Hindlimb muscle (tissue), 1 donor: Measurements from ENCODE around the gene NAA10. TPM values are rescaled to one million over a fixed set of nuclear protein-coding genes. Genes with fewer than 3 reads are reported as not detected.

ENCODE experiments used
- DNase-seq: peaks from one replicate; pipeline ENCODE4 v3.0.0-alpha.2; 2013
- polyA plus RNA-seq: library from polyadenylated mRNA; unstranded; fragments of 120-200 nt; gene quantifications from one replicate; pipeline ENCODE4 v1.2.1, GENCODE V29; 2013; ENCODE audit not compliant: insufficient read length

Gene NAA10
- polyA plus RNA-seq, 1 donor, result 71.0 TPM

DNA sequence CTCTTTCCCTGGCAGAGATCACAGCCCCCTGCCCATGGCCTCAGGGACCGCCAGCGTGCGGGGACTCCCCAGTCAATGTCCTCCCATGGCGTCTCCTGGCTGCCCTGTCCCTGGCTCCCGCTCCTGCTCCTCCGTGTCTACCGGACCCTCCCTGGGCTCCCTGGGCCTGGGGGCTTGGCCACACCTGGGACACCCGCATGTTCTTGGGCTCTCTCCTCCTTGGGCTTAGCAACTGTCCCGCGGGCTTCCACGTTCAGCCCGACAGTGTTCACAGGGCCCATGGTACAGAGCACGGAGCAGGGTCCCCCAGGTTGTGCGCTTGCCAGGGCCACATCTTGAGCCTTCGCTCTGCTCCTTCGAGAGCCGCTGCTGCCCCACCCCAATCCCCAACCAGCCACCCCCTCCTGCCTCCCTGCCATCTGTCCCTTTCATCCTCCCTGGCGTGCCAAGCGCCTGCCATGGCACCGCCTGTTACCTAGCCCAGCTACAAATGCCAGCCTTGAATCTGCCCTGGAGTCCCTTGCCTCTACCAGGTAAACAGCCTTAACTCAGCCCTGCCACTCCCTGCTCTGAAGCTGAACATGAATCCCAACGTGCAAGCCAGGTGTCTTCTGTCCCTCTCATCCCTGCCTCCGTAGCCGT lies 26.5 kb downstream of the NAA10 start:
- no peak for DNase-seq

DNA sequence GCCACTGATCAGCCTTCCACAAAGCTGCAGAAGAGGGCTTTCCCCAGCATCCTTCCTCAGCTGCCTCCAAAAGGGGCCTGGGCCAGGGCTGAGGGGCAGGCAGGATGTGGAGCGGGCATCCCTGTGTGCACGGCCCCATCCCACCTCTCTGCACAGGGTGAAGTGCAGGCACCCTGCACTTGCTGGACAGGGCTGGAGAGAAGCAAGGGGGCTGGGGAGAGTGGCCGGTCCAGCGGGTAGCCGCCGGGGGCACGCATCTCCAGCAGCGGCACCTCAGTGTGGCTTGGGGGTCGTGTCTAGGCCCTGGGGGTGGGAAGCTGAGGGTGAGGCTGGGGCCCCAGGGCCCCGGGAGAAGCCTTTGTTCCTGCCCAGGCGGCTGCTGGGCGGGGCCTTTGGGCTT lies 27.4 kb downstream of the NAA10 start:
- DNase-seq, result no peak

- no peak for DNase-seq
Measured at GRCh38 chrX:153906126-153906917, 28.5 kb downstream of the NAA10 start.

GRCh38 chrX:153905481-153906095 lies 29.2 kb downstream of the NAA10 start:
- DNase-seq, result no peak

DNA sequence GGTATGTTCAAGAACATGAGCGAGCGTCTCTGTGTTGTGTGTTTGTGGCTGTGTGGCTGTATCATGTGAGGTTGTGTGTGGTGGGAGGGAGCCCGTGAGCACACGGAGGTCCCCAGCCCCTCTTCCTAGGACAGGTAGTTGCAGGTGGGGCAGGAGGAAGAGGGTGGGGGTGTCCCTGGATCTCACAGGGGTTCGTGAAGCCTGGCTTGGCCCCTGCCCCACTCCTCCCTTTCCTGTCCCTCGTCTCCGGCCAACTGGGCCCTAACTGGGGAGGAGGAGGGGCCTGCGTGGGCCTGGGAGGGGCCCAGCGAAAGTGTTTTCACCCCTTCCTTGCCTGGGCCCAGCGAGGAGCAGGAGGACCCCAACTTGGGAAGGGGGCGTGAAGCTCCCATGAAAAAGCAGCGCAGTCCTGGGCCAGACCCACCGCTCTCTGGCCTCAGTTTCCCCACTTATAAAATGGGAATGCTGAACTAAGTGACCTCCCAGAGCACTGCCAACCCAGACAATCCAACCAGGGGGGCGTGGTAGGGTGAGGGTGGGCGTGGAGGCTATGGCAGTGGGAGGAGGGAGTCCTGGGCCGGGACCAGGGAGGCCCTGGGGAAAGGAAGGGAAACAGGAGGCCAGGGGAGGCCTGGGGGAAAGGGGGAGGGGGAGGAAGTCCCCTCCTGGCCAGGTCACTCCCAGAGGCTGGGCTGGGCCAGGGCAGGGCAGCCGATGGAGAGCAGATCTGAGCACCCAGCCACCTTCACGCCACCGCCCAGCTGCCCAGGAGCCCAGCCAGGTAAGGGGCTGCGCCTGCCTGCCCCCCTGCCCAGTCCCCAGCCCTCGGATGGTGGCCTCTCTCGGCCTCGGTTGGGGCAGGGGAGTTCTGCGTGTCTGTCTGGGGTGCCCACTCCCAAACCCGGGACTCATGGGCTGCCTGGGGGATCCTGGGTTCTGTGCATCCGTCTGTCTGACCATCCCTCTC lies 30.6 kb downstream of the NAA10 start, which contains the start of gene AVPR2:
Gene AVPR2, plus strand, starts transcription at position 683 of the 967 bp plus-strand sequence. CDS start 473 bp downstream, outside the sequence.
- no peak for DNase-seq

- DNase-seq, result no peak
Measured at GRCh38 chrX:153903238-153903980, 31.4 kb downstream of the NAA10 start.

- no peak for DNase-seq
Measured at GRCh38 chrX:153902385-153902784, 32.5 kb downstream of the NAA10 start.

DNA sequence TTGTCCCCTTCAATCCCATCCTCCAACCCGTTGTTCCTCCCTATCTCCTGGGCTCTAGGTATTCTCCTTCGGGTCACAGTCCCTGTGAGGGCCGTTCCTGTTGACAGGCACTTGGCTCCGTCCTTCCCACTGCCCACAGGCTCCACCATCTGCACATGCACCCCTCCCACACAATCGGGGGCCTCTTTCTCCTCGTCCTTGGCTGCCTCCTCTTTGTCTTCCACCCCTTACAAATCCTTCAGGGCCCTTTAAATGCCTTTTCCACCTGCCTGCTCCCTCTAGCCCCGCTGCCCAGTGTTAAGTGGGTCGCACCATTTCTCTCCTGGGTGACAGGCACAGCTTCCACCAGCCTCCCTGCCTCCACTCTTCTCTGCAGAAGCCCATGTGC lies 33.1 kb downstream of the NAA10 start:
- DNase-seq, result no peak

- DNase-seq, result peak; percentile 46
Measured at GRCh38 chrX:153900831-153901752, 33.7 kb downstream of the NAA10 start.

DNA sequence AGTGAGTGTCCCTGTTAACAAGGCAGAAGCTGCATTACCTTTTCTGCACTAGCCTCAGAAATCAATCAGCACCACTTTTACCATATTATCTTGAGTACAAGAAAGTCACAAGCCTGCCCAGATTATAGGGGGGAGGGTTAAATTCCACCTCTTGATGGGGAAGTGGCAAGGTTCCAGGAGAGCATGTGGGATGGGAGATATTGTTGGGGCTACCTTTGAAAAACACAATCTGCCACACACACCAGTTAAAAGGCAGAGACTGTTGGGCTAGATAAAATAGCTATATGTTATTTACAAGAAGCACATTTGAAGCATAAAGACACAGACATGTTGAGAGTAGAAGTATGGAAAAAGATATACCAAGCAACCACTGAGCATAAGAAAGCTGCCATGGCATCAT lies 36.9 kb downstream of the NAA10 start:
- DNase-seq, result no peak

DNA sequence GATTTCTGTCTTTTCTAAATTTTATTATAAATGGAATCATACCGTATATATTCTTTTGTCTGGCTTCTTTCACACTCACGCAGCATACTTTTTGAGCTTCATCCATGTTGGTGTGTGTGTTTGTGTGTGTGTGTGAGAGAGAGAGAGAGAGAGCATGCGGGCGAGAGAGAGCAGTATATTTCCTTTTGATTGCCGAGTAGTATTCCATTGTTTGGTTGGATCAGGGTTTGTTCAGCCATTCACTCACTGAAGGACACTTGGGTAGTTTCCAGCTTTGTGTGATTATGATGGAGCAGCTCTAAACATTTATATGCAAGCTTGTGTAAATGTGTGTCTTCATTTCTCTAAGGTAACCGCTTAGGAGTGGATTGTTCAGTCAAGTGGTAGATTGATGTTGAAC lies 45.7 kb downstream of the NAA10 start:
- no peak for DNase-seq

- DNase-seq, result no peak
Measured at GRCh38 chrX:153888344-153888743, 46.5 kb downstream of the NAA10 start.

- no peak for DNase-seq
Measured at GRCh38 chrX:153887385-153887784, 47.5 kb downstream of the NAA10 start.

DNA sequence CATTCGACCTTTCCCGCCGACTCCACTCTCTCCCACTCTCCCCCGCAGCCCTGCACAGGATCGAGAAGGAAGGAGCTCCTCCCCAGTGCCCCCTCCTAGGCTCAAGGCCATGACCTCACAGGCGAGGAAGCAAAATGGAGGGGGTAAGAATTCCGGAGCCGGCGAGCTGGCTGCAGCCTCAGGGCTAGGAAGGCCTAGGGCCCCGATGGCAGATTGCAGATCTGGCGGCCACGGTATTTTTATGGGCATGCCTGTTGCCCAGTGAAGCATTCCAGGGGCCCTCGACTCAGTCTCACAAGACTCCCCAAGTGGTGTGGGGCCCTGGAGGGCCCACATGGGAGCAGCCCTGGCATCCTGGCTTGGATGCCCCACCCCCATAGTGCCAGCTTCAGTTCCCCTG lies 47.9 kb downstream of the NAA10 start:
- no peak for DNase-seq

DNA sequence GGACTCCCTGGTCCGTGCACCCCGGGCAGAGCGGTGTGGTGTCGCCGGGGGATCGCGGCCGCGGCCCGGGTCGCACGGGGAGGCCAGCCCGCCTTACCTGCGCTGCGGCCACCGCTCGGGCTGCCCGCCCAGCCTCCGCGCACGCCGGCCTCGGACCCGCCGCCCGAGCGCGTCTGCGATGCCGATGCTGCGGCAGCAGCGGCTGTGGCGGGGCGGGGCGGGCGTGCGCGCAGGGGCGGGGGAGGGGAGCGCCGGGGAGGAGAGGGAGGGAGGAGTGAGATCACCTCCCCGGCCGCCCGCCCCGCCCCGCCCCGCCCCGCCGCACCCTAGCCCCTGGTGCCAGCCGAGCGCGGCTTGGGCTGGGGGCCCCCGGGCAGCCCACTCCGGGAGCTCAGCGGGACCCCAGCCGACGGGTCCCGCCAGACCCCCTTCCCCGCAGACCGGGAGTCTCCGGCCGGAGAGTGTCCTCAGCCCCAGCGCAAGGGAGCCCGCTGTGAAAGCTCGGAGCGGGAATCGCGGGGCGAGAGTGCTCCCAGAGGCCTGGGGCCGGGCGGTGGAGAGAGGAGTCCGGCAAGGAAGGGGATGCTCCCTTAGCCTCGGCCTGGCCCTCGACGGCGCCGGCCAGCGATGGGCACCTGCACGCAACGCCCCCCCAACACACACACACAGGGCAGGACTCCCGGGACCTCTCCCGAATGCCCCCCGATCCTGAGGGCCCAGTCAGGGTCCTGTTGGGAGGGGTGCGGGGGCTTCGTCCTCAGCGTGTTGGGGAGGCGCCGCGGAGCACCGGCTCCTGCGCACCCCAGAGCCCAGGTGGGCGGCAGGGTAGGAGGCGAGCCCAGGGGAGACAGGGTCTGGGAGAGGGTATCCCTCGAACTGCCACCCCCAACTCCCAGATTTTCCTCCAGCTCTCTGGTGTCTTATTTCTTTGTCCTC lies 48.6 kb downstream of the NAA10 start, which contains the start of gene L1CAM:
Gene L1CAM, minus strand, starts transcription at position 206 of the 936 bp plus-strand sequence. CDS start 10,337 bp downstream, outside the sequence.
- no peak for DNase-seq

DNA sequence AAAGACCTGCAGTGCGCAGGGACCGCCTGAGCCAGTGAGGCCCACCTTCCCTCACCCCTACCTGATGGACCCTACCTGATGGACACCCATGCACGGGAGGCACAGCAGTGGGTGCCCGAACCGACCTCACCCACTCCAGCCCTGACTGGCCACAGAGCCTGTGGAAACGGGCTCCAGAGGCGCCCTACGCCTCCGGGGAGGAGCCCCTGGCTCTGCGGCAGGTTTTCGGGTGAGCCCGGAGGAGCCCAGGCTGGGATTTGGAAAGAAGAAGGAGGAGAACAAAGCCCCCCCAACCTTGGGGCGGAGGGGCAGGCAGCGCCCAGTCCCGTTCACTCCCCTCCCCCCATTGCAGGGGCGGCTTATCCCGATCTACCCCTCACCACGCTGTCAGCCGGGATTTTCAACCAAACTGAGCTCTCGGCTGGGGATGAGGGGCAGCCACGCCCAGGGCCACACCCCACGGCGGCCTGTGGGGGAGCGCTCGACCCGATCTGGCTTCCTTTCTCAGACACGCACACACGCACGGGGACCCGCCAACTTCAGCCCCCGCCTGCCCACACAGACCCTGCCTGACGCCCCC lies 49.5 kb downstream of the NAA10 start:
- no peak for DNase-seq

DNA sequence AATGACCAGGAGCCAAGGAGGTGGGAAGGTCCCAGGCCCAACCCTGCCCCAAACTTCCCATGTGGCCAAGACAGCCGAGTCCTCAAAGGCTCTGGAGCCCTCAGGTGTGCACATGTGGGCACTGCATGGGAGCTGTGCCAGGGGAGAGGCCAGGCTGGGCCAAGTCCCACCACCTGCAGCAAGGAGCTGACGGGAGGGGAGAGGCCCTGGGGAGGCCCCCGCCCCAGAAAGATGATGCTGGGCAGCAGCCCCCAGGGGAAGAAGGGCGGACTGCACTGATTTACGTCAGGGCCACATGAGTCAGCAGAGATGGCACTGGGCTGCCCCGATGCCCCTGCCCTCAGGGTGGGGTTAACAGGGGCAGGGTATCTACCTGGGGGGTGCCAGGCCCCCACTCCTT lies 50.2 kb downstream of the NAA10 start:
- DNase-seq, result no peak

GRCh38 chrX:153884136-153884535 lies 50.7 kb downstream of the NAA10 start:
- no peak for DNase-seq
